ENCODE data around the gene NPPC.

GRCh38 chr2:231891514-231891905, 34.7 kb downstream of the NPPC start:
- no peak for TF ChIP-seq YY1 (IDR thresholded peaks at IDR 0.05; ENCODE audit: insufficient read depth, insufficient read length)
- no peak for TF ChIP-seq SUZ12 (IDR thresholded peaks at IDR 0.05; ENCODE audit: extremely low read depth, insufficient read depth, insufficient read length)
- no peak for TF ChIP-seq ZNF274 (IDR thresholded peaks at IDR 0.05; ENCODE audit: low read depth, low read length)
